ENCODE measurements around the gene TRIM38. TPM values are rescaled to one million over a fixed set of nuclear protein-coding genes. Genes with fewer than 3 reads are reported as not detected.
"Not testable (repeated sequence)": the region's sequence is repeated elsewhere in the genome, so short reads cannot be mapped to it uniquely, and the experiment has no call there.

Gene TRIM38
- total RNA-seq, 4 donors from 2014 or later = 11.5 to 14.0 (median 12.4) TPM

- DNase-seq = no peak
- Histone ChIP-seq H3K9me3 (no peaks in the 10 kb centered on the region), H3K36me3 (no peaks in the 10 kb centered on the region), H3K27me3 (no peaks in the 10 kb centered on the region), H3K4me3 (replicated peaks in 1 of 3) (no peak overlapping the region), H3K27ac (no peak overlapping the region), H3K4me1 (no peaks in the 10 kb centered on the region)
- WGBS, 2 donors = 75 to 80% methylated on average over 2 of the region's 2 CpGs
- TF ChIP-seq POLR2A (IDR thresholded peaks at IDR 0.05) (no peak), CTCF (IDR thresholded peaks at IDR 0.05) (no peak)
- intact Hi-C loops (cut with DNase I) = no loop called here
Observed at GRCh38 chr6:25927178-25927577, 35.4 kb upstream of the TRIM38 start.

- intact Hi-C loops (cut with DNase I) = no loop called here
- no peak for DNase-seq
- 63 to 77% methylated on average over 2 of the region's 2 CpGs for WGBS, 2 donors
- no peak overlapping the region for H3K27ac ChIP-seq
- no peaks in the 10 kb centered on the region for H3K36me3 ChIP-seq
- H3K27me3 ChIP-seq = no peaks in the 10 kb centered on the region
- no peak for TF ChIP-seq POLR2A (IDR thresholded peaks at IDR 0.05)
- TF ChIP-seq CTCF (IDR thresholded peaks at IDR 0.05) = no peak
- no peaks in the 10 kb centered on the region for H3K4me1 ChIP-seq
- H3K9me3 ChIP-seq = no peaks in the 10 kb centered on the region
- H3K4me3 ChIP-seq (replicated peaks in 1 of 3) = no peak overlapping the region
Observed at GRCh38 chr6:25927756-25928216, 34.8 kb upstream of the TRIM38 start.

GRCh38 chr6:25928562-25929324 is 33.9 kb upstream of the TRIM38 start:
- WGBS, 2 donors = 86 to 90% methylated on average over 4 of the region's 4 CpGs
- no peak for DNase-seq
- Histone ChIP-seq H3K4me1 (no peaks in the 10 kb centered on the region), H3K36me3 (no peaks in the 10 kb centered on the region), H3K27ac (no peak overlapping the region), H3K27me3 (no peaks in the 10 kb centered on the region), H3K4me3 (replicated peaks in 1 of 3) (no peak overlapping the region), H3K9me3 (no peaks in the 10 kb centered on the region)
- intact Hi-C loops (cut with DNase I) = no loop called here
- no peak for TF ChIP-seq CTCF (IDR thresholded peaks at IDR 0.05)
- TF ChIP-seq POLR2A (IDR thresholded peaks at IDR 0.05) = no peak

- H3K4me1 ChIP-seq; H3K9me3 ChIP-seq; intact Hi-C loops (cut with DNase I); H3K27me3 ChIP-seq; H3K27ac ChIP-seq; DNase-seq; H3K36me3 ChIP-seq; H3K4me3 ChIP-seq (replicated peaks in 1 of 3): not testable (repeated sequence)
- 94 to 95% methylated on average over 12 of the region's 12 CpGs for WGBS, 2 donors
Observed at GRCh38 chr6:25929785-25930184, 32.8 kb upstream of the TRIM38 start.

- 92 to 95% methylated on average over 9 of the region's 9 CpGs for WGBS, 2 donors
- intact Hi-C loops (cut with DNase I) = no loop called here
- Histone ChIP-seq H3K9me3 (no peaks in the 10 kb centered on the region), H3K36me3 (no peaks in the 10 kb centered on the region), H3K4me3 (replicated peaks in 1 of 3) (no peak within 1 kb of the TSS), H3K27me3 (no peaks in the 10 kb centered on the region), H3K27ac (no peak within 1 kb of the TSS), H3K4me1 (no peaks in the 10 kb centered on the region)
- TF ChIP-seq CTCF (IDR thresholded peaks at IDR 0.05) (no peak), POLR2A (IDR thresholded peaks at IDR 0.05) (no peak)
- no peak for DNase-seq
Observed at GRCh38 chr6:25930532-25931410, 31.8 kb upstream of the TRIM38 start, which contains the start of gene SLC17A2. TSS of gene SLC17A2 (minus strand) at chr6:25930691. CDS start at chr6:25925796, 4,895 bp downstream.
